Upper lobe of right lung (tissue), 1 donor: ENCODE data around the gene FAM171A1. TPM values are rescaled to one million over a fixed set of nuclear protein-coding genes. Genes with fewer than 3 reads are reported as not detected.
"Not testable (repeated sequence)": the region's sequence is repeated elsewhere in the genome, so short reads cannot be mapped to it uniquely, and the experiment has no call there.

Experiments
- ATAC-seq: fragments of 200-7000 bp; cut with Tn5 transposase; one replicate; pipeline ENCODE4 v1.9.1; 2020; ENCODE audit warnings: mild to moderate bottlenecking, moderate library complexity
- DNase-seq: peaks from one replicate; pipeline ENCODE4 v3.0.0-alpha.2; 2020
- H3K27ac ChIP-seq: fragments of 200-600 bp; one replicate; pipeline ENCODE4 v1.8.0; 2022
- H3K27me3 ChIP-seq: fragments of 200-600 bp; one replicate; pipeline ENCODE4 v1.8.0; 2022; ENCODE audit warnings: mild to moderate bottlenecking
- H3K36me3 ChIP-seq: fragments of 200-600 bp; one replicate; pipeline ENCODE4 v1.8.0; 2022
- H3K4me1 ChIP-seq: fragments of 200-600 bp; one replicate; pipeline ENCODE4 v1.8.0; 2022
- H3K4me3 ChIP-seq: fragments of 200-600 bp; one replicate; pipeline ENCODE4 v1.8.0; 2022; ENCODE audit warnings: mild to moderate bottlenecking
- H3K9me3 ChIP-seq: fragments of 200-600 bp; one replicate; pipeline ENCODE4 v1.8.0; 2022
- CTCF ChIP-seq: fragments of 200-600 bp; IDR thresholded peaks from one replicate; pipeline ENCODE4 v1.8.0; 2022; ENCODE audit warnings: antibody characterized with exemption
- intact Hi-C: fragments of 100-400 bp; cut with DNase I; formaldehyde crosslinking; loops from one replicate; pipeline ENCODE4 v1.11.0; 2022
- total RNA-seq: library from RNA; stranded (reverse); fragmentation: NEBNext Ultra II Directional; extraction: Animal tissue kit (Norgen Biotek cat#: 25700); gene quantifications from one replicate; pipeline ENCODE4 v1.2.1, GENCODE V29; 2021
- donor health status: DM: no; HTN: yes; CAD: no; lungs with severe emphysema.

The FAM171A1 gene
- total RNA-seq, 1 donor from 2014 or later = 17.3 TPM

DNA sequence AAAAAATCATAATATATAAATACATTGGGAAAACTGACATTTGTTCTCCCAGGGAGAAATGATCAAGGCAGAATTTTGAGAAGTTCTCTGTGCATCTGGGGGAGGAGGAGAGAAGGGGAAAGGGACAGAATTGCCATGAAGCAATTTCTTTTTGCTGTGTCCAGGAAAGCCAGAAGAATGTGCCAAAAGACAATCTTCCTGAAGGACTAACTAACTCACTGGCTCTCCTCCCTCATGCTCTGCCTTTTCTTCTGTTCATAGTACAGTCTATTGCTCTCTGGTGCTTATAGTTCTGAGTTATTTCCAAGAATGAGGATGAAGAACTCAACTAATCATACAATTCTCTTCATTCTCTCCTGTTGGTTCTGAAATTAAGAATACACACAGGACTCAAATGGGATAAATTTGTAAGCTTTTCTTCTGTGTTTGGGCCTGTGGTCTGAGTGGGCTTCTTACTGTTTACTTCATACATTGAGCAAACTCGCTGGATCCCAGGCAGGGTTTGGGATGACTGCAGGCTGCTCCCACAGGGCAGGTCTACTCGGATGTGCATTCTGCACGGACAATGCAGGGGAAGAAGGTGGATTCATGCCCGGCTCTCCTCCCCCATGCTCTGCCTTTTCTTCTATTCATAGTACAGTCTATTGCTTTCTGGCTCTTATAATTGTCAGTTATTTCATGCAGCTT is 22.2 kb upstream of the FAM171A1 start:
- Histone ChIP-seq H3K27ac (no peak overlapping the region), H3K4me1 (no peaks in the 10 kb centered on the region), H3K9me3 (no peaks in the 10 kb centered on the region), H3K27me3 (no peaks in the 10 kb centered on the region), H3K4me3 (no peak overlapping the region), H3K36me3 (no peaks in the 10 kb centered on the region)
- DNase-seq (no peak), ATAC-seq (no peak)
- TF ChIP-seq CTCF = no peak
- intact Hi-C loops = no loop called here

- Histone ChIP-seq H3K27me3 (no peaks in the 10 kb centered on the region), H3K9me3 (no peaks in the 10 kb centered on the region), H3K4me1 (peaks cover 2% of the 10 kb centered on the region), H3K27ac (no peak overlapping the region), H3K4me3 (no peak overlapping the region), H3K36me3 (no peaks in the 10 kb centered on the region)
- DNase-seq (no peak), ATAC-seq (no peak)
- no peak for TF ChIP-seq CTCF
- intact Hi-C loops = no loop called here
These were observed 20.4 kb upstream of the FAM171A1 start for GRCh38 chr10:15391491-15391890.

- DNase-seq, H3K9me3 ChIP-seq, H3K4me3 ChIP-seq, intact Hi-C loops, H3K36me3 ChIP-seq, H3K27ac ChIP-seq, H3K27me3 ChIP-seq, ATAC-seq, H3K4me1 ChIP-seq: not testable (repeated sequence)
These were observed 17.1 kb upstream of the FAM171A1 start for GRCh38 chr10:15388172-15388571.

DNA sequence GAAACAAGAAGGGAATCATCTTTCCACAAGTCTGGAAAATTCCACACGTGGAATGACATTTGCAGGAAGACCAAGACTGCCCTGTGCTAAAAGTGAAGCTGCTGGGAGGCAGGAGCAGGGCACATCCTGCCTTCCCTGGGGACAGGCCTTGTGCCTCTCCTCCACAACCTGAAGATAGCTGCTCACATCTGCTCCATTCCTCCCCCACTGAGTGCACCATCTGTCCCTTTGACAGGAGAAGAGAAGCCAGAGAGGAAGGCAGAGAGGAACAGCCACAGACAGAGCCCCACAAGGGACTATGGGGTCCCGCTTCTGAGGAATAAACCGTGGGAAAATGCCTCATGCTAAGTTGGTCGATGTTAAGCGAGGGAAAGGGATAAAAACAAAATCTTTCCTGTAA is 15.9 kb upstream of the FAM171A1 start:
- no peak overlapping the region for H3K4me3 ChIP-seq
- H3K9me3 ChIP-seq = no peaks in the 10 kb centered on the region
- intact Hi-C loops = no loop called here
- no peak for TF ChIP-seq CTCF
- no peak for ATAC-seq
- H3K27ac ChIP-seq = peak overlapping the region; percentile 31
- H3K36me3 ChIP-seq = no peaks in the 10 kb centered on the region
- peaks cover 2% of the 10 kb centered on the region for H3K27me3 ChIP-seq
- peaks cover 5% of the 10 kb centered on the region for H3K4me1 ChIP-seq
- DNase-seq = no peak

- no peak for ATAC-seq
- Histone ChIP-seq H3K9me3 (no peaks in the 10 kb centered on the region), H3K27ac (peak overlapping the region; percentile 31), H3K4me3 (no peak overlapping the region), H3K36me3 (no peaks in the 10 kb centered on the region), H3K4me1 (peaks cover 5% of the 10 kb centered on the region), H3K27me3 (peaks cover 5% of the 10 kb centered on the region)
- no peak for TF ChIP-seq CTCF
- no peak for DNase-seq
- intact Hi-C loops = no loop called here
These were observed 14.7 kb upstream of the FAM171A1 start for GRCh38 chr10:15385552-15386455.

DNA sequence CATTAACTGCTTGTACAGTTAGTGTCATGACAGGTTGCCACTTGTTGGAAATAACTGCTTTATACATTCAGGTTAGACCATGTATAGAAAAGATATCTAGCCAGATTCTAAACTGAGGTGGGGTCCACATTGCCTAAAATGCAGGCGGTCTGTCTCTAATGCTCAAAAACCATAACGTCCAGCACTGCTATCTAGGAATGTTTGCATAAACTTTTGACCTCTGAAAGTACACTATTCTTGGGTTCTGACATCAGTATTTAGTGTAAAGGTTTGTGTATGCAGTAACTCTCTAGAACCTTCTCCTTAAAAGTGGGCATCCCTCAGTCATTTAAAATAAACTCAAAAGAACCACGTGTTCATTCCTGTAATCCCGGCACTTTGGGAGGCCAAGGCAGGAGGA is 10.3 kb upstream of the FAM171A1 start:
- TF ChIP-seq CTCF = no peak
- Histone ChIP-seq H3K36me3 (no peaks in the 10 kb centered on the region), H3K27ac (no peak overlapping the region), H3K4me3 (no peak overlapping the region), H3K4me1 (peaks cover 3% of the 10 kb centered on the region), H3K27me3 (peaks cover 5% of the 10 kb centered on the region), H3K9me3 (no peaks in the 10 kb centered on the region)
- ATAC-seq (no peak), DNase-seq (no peak)
- intact Hi-C loops = no loop called here
